ENCODE data around the gene GNAT3.

Gene GNAT3

GRCh38 chr7:80460857-80461256 is 51.0 kb downstream of the GNAT3 start:
- DNase-seq, result no peak

GRCh38 chr7:80459776-80460510 is 51.9 kb downstream of the GNAT3 start:
- no peak for DNase-seq

- no peak for DNase-seq
Measured at GRCh38 chr7:80458822-80459725, 52.8 kb downstream of the GNAT3 start.

GRCh38 chr7:80453699-80454340 is 58.0 kb downstream of the GNAT3 start:
- DNase-seq, result no peak

- no peak for DNase-seq
Measured at GRCh38 chr7:80450621-80451308, 61.1 kb downstream of the GNAT3 start.

- no peak for DNase-seq
Measured at GRCh38 chr7:80449836-80450235, 62.0 kb downstream of the GNAT3 start.

GRCh38 chr7:80445351-80445750 is 66.5 kb downstream of the GNAT3 start:
- DNase-seq, result no peak

GRCh38 chr7:80444811-80445210 is 67.1 kb downstream of the GNAT3 start:
- no peak for DNase-seq

- no peak for DNase-seq
Measured at GRCh38 chr7:80443325-80443724, 68.5 kb downstream of the GNAT3 start.

- DNase-seq, result no peak
Measured at GRCh38 chr7:80440883-80441282, 71.0 kb downstream of the GNAT3 start.

- no peak for DNase-seq
Measured at GRCh38 chr7:80439894-80440821, 71.7 kb downstream of the GNAT3 start.

GRCh38 chr7:80435521-80435920 is 76.3 kb downstream of the GNAT3 start:
- no peak for DNase-seq

GRCh38 chr7:80434047-80434446 is 77.8 kb downstream of the GNAT3 start:
- DNase-seq, result no peak

GRCh38 chr7:80432166-80432565 is 79.7 kb downstream of the GNAT3 start:
- DNase-seq, result no peak

GRCh38 chr7:80429181-80429580 is 82.7 kb downstream of the GNAT3 start:
- DNase-seq, result no peak

- DNase-seq, result no peak
Measured at GRCh38 chr7:80428161-80429054, 83.5 kb downstream of the GNAT3 start.

GRCh38 chr7:80427218-80427617 is 84.6 kb downstream of the GNAT3 start:
- DNase-seq, result no peak

GRCh38 chr7:80420876-80421275 is 91.0 kb downstream of the GNAT3 start:
- DNase-seq, result no peak

GRCh38 chr7:80417211-80417793 is 94.6 kb downstream of the GNAT3 start:
- no peak for DNase-seq

- DNase-seq, result no peak
Measured at GRCh38 chr7:80415522-80415921, 96.3 kb downstream of the GNAT3 start.
